ENCODE measurements around the gene LONP2. TPM values are rescaled to one million over a fixed set of nuclear protein-coding genes. Genes with fewer than 3 reads are reported as not detected.

LONP2 gene
- total and polyA plus RNA-seq, 2 of the 13 experiments (the other 11 are each of a cell fraction or from before 2014, with no cell fraction given) = 39.2 to 63.3 TPM

- TF ChIP-seq SP4 (CRISPR knock-in tag; IDR thresholded peaks at IDR 0.05) (no peak; the same call in 1 of the 2 replicates), IRF2 (CRISPR knock-in tag; IDR thresholded peaks at IDR 0.05) (0 out of 2 replicates have a peak, but pooled peaks have one; percentile 13), GTF3A (CRISPR knock-in tag; conservative IDR thresholded peaks at IDR 0.05) (no peak), ZBTB4 (CRISPR knock-in tag; IDR thresholded peaks at IDR 0.05; ENCODE audit: borderline replicate concordance) (no peak), HOXD1 (CRISPR knock-in tag; IDR thresholded peaks at IDR 0.05) (no peak), ZNF572 (CRISPR knock-in tag; IDR thresholded peaks at IDR 0.05) (no peak), ZMYM3 (CRISPR knock-in tag; IDR thresholded peaks at IDR 0.05) (peak; percentile 35; the same call in 1 of the 2 replicates), ZNF496 (CRISPR knock-in tag; IDR thresholded peaks at IDR 0.05; ENCODE audit: insufficient replicate concordance) (no peak), ZNF253 (CRISPR knock-in tag; IDR thresholded peaks at IDR 0.05; ENCODE audit: borderline replicate concordance) (no peak), ETS1 (CRISPR knock-in tag; IDR thresholded peaks at IDR 0.05) (no peak), PTBP1 (IDR thresholded peaks at IDR 0.05; ENCODE audit: low read depth, low read length, poor library complexity, severe bottlenecking) (no peak), SMAD3 (CRISPR knock-in tag; IDR thresholded peaks at IDR 0.05) (peak; percentile 75; the same call in 1 of the 2 replicates), ELF3 (CRISPR knock-in tag; IDR thresholded peaks at IDR 0.05) (peak; percentile 94), ETV5 (CRISPR knock-in tag; IDR thresholded peaks at IDR 0.05; ENCODE audit: borderline replicate concordance) (peak; percentile 83; the same call in 1 of the 2 replicates), ZNF235 (CRISPR knock-in tag; IDR thresholded peaks at IDR 0.05; ENCODE audit: borderline replicate concordance) (no peak), KLF15 (CRISPR knock-in tag; IDR thresholded peaks at IDR 0.05; ENCODE audit: borderline replicate concordance) (no peak), ZNF609 (CRISPR knock-in tag; IDR thresholded peaks at IDR 0.05; ENCODE audit: borderline replicate concordance) (0 out of 2 replicates have a peak, but pooled peaks have one; percentile 27), NR1H2 (CRISPR knock-in tag; IDR thresholded peaks at IDR 0.05; ENCODE audit: borderline replicate concordance, low read depth) (no peak), ZNF296 (CRISPR knock-in tag; conservative IDR thresholded peaks at IDR 0.05) (no peak), KLF6 (CRISPR knock-in tag; IDR thresholded peaks at IDR 0.05) (no peak), ZNF24 (IDR thresholded peaks at IDR 0.05) (no peak), CCDC6 (CRISPR knock-in tag; IDR thresholded peaks at IDR 0.05) (no peak)
These were observed 8.5 kb upstream of the LONP2 start (continued) for GRCh38 chr16:48235556-48236136.
